HL-60 (cell line): Measurements from ENCODE around the gene PRKD1.

ENCODE experiments used
- DNase-seq, 2 experiments: peaks; one replicate each; pipeline ENCODE4 v3.0.0-alpha.2; 2010 to 2020; ENCODE audit warnings: low read depth in 1 of 2, low spot score in 1 of 2
- H3K27ac ChIP-seq: fragments of 250-450 bp; sonication (Bioruptor Pico); replicated peaks from 2 replicates; pipeline ENCODE4 v1.5.1; 2020; ENCODE audit warnings: mild to moderate bottlenecking, moderate library complexity
- H3K27me3 ChIP-seq: fragments of 250-450 bp; sonication (Bioruptor Pico); 2 replicates; pipeline ENCODE4 v1.5.1; 2021; ENCODE audit warnings: mild to moderate bottlenecking, moderate library complexity; ENCODE audit not compliant: insufficient read depth, poor library complexity, severe bottlenecking
- H3K4me3 ChIP-seq: replicated peaks from 2 replicates; pipeline ENCODE4 v1.5.1; 2011; ENCODE audit warnings: mild to moderate bottlenecking, control low read depth, low read length; ENCODE audit not compliant: insufficient read depth
- GABPA ChIP-seq: IDR thresholded peaks from 2 replicates; pipeline ENCODE4 v1.6.1; 2012; ENCODE audit warnings: low read depth
- POLR2AphosphoS5 ChIP-seq: IDR thresholded peaks from 2 replicates; pipeline ENCODE4 v1.6.1; 2012; ENCODE audit warnings: low read depth
- REST ChIP-seq: IDR thresholded peaks from 2 replicates; pipeline ENCODE4 v1.6.1; 2012; ENCODE audit warnings: low read depth; ENCODE audit not compliant: insufficient replicate concordance
- SPI1 ChIP-seq: IDR thresholded peaks from 2 replicates; pipeline ENCODE4 v1.6.1; 2012; ENCODE audit warnings: low read depth, mild to moderate bottlenecking, borderline replicate concordance
- TF ChIP-seq, protein P1 (sequence below): IDR thresholded peaks from one replicate; pipeline ENCODE4 v1.5.1; 2011; ENCODE audit warnings: low read length, control low read depth, inconsistent platforms; ENCODE audit not compliant: insufficient read depth

The PRKD1 gene

GRCh38 chr14:29608861-29609260 is 318.8 kb downstream of the PRKD1 start:
- no peak for TF ChIP-seq GABPA
- TF ChIP-seq, protein P1, sequence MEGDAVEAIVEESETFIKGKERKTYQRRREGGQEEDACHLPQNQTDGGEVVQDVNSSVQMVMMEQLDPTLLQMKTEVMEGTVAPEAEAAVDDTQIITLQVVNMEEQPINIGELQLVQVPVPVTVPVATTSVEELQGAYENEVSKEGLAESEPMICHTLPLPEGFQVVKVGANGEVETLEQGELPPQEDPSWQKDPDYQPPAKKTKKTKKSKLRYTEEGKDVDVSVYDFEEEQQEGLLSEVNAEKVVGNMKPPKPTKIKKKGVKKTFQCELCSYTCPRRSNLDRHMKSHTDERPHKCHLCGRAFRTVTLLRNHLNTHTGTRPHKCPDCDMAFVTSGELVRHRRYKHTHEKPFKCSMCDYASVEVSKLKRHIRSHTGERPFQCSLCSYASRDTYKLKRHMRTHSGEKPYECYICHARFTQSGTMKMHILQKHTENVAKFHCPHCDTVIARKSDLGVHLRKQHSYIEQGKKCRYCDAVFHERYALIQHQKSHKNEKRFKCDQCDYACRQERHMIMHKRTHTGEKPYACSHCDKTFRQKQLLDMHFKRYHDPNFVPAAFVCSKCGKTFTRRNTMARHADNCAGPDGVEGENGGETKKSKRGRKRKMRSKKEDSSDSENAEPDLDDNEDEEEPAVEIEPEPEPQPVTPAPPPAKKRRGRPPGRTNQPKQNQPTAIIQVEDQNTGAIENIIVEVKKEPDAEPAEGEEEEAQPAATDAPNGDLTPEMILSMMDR = no peak
- TF ChIP-seq POLR2AphosphoS5 = no peak
- TF ChIP-seq REST = no peak
- TF ChIP-seq SPI1 = no peak
- Histone ChIP-seq H3K4me3 (no peak overlapping the region), H3K27ac (no peak overlapping the region), H3K27me3 (no peaks in the 10 kb centered on the region)
- no peak for DNase-seq

DNA sequence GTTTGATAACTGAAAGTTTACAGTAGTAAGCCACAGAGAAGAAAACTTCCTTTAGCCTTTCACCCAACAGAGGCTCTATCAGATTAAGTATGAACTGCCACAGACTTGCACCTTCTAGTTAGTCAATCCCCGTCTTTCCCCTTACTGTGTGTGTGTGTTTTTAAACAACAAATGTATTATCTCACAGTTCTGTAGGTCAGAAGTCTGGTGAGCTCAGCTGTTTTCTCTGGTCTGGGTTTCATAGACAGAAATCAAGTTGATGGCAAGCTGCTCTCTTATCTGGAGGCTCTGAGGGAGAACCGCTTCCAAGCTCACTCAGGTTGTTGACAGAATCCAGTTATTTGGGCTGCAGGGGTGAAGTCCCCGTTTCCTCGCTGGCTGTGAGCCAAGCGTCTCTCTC is 320.5 kb downstream of the PRKD1 start:
- TF ChIP-seq, protein P1 = no peak
- TF ChIP-seq GABPA (no peak), POLR2AphosphoS5 (no peak), SPI1 (no peak), REST (no peak)
- Histone ChIP-seq H3K4me3 (no peak overlapping the region), H3K27me3 (no peaks in the 10 kb centered on the region), H3K27ac (no peak overlapping the region)
- DNase-seq = no peak

DNA sequence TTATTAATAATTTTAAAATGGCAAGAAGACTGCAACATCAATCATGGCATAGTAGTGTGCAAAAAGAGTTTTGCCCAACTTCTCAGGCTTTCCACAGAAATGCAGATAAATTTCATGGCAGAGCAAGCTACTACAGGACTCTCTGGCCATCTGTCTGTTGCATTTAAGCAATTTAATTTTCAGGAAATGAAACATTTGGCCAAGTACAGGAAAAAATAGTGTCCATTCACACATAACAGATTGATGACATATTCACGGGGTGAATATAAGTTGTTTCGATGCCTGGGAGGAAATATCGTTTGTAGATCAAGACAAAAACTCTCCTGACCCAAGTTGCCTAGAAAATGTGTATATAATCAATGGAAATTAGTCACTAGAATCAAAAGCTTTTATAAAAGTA is 324.0 kb downstream of the PRKD1 start:
- Histone ChIP-seq H3K27ac (no peak overlapping the region), H3K27me3 (no peaks in the 10 kb centered on the region), H3K4me3 (no peak overlapping the region)
- DNase-seq = no peak
- TF ChIP-seq POLR2AphosphoS5 = no peak
- no peak for TF ChIP-seq GABPA
- TF ChIP-seq REST = no peak
- TF ChIP-seq SPI1 = no peak
- TF ChIP-seq, protein P1 = no peak
